Measurements from ENCODE around the gene SDHAF1.
"Not testable (repeated sequence)": the region's sequence is repeated elsewhere in the genome, so short reads cannot be mapped to it uniquely, and the experiment has no call there.

The SDHAF1 gene

GRCh38 chr19:35973487-35973886, 21.5 kb upstream of the SDHAF1 start:
- TF ChIP-seq SUZ12 (IDR thresholded peaks at IDR 0.05): no peak
- no peak for DNase-seq (ENCODE audit: extremely low spot score)
- ChIA-PET POLR2A (no interaction called here), CTCF (no interaction called here)

- POLR2A ChIA-PET: interaction anchor here (0.8 to 1.0 kb wide), 2 partner anchors 29 to 328 kb away, joined by 3 read pairs; partner anchors contain the start of gene COX6B1
- CTCF ChIA-PET: no interaction called here
- no peak for TF ChIP-seq ARNT (IDR thresholded peaks at IDR 0.05)
- TF ChIP-seq L3MBTL2 (conservative IDR thresholded peaks at IDR 0.05): no peak
- no peak for TF ChIP-seq NFRKB (IDR thresholded peaks at IDR 0.05)
- no peak for TF ChIP-seq SUZ12 (IDR thresholded peaks at IDR 0.05)
- TF ChIP-seq CTBP1 (IDR thresholded peaks at IDR 0.05; ENCODE audit: borderline replicate concordance): no peak
- TF ChIP-seq HDGF (IDR thresholded peaks at IDR 0.05; ENCODE audit: borderline replicate concordance): no peak
- no peak for TF ChIP-seq ZNF384 (IDR thresholded peaks at IDR 0.05)
- TF ChIP-seq TARDBP (IDR thresholded peaks at IDR 0.05): no peak
- TF ChIP-seq, protein P1, sequence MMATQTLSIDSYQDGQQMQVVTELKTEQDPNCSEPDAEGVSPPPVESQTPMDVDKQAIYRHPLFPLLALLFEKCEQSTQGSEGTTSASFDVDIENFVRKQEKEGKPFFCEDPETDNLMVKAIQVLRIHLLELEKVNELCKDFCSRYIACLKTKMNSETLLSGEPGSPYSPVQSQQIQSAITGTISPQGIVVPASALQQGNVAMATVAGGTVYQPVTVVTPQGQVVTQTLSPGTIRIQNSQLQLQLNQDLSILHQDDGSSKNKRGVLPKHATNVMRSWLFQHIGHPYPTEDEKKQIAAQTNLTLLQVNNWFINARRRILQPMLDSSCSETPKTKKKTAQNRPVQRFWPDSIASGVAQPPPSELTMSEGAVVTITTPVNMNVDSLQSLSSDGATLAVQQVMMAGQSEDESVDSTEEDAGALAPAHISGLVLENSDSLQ (IDR thresholded peaks at IDR 0.05): no peak
- TF ChIP-seq FOXM1 (IDR thresholded peaks at IDR 0.05; ENCODE audit: borderline replicate concordance): no peak
- no peak for TF ChIP-seq FOXK2 (IDR thresholded peaks at IDR 0.05)
- TF ChIP-seq ELF4 (IDR thresholded peaks at IDR 0.05): no peak
- no peak for TF ChIP-seq BHLHE40 (IDR thresholded peaks at IDR 0.05; ENCODE audit: borderline replicate concordance)
- no peak for TF ChIP-seq SP1 (IDR thresholded peaks at IDR 0.05)
- DNase-seq (ENCODE audit: extremely low spot score): peak; percentile 46
These were observed 19.3 kb upstream of the SDHAF1 start for GRCh38 chr19:35975608-35976214.

GRCh38 chr19:35977446-35978222, 17.4 kb upstream of the SDHAF1 start:
- ChIA-PET POLR2A (no interaction called here), CTCF (interaction anchor here (0.5 to 0.7 kb wide), 3 partner anchors 9 to 142 kb away, joined by 3 read pairs; no protein-coding TSS in a partner anchor)
- DNase-seq (ENCODE audit: extremely low spot score): peak; percentile 61
- TF ChIP-seq SUZ12 (IDR thresholded peaks at IDR 0.05): no peak
- TF ChIP-seq HDGF (IDR thresholded peaks at IDR 0.05; ENCODE audit: borderline replicate concordance): no peak
- no peak for TF ChIP-seq TARDBP (IDR thresholded peaks at IDR 0.05)
- no peak for TF ChIP-seq ZNF384 (IDR thresholded peaks at IDR 0.05)
- TF ChIP-seq FOXK2 (IDR thresholded peaks at IDR 0.05): no peak
- TF ChIP-seq, protein P1 (IDR thresholded peaks at IDR 0.05): no peak
- TF ChIP-seq SP1 (IDR thresholded peaks at IDR 0.05): no peak
- no peak for TF ChIP-seq NFRKB (IDR thresholded peaks at IDR 0.05)
- TF ChIP-seq FOXM1 (IDR thresholded peaks at IDR 0.05; ENCODE audit: borderline replicate concordance): no peak
- TF ChIP-seq LEF1 (IDR thresholded peaks at IDR 0.05; ENCODE audit: borderline replicate concordance): no peak
- no peak for TF ChIP-seq ELF4 (IDR thresholded peaks at IDR 0.05)
- no peak for TF ChIP-seq ARNT (IDR thresholded peaks at IDR 0.05)
- TF ChIP-seq L3MBTL2 (conservative IDR thresholded peaks at IDR 0.05): no peak
- TF ChIP-seq CTBP1 (IDR thresholded peaks at IDR 0.05; ENCODE audit: borderline replicate concordance): no peak
- TF ChIP-seq BHLHE40 (IDR thresholded peaks at IDR 0.05; ENCODE audit: borderline replicate concordance): no peak
- no peak for TF ChIP-seq FOXA1 (IDR thresholded peaks at IDR 0.05)

DNA sequence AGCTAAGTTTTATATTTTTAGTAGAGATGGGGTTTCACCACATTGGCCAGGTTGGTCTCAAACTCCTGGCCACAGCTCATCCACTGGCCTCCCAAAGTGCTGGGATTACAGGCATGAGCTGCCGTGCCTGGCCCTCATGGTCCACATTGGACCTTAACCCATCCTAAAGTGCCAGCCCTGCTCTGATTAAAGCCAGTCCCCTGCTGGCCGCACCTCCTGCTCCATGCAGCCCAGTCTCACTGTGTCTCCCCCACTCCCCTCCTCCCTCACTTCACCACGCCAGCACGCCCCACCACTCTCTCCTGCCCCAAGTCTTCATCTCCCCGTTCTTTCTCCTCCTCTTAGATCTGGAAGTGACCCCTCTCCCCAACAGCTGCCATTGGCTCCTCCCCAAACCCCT, 16.7 kb upstream of the SDHAF1 start:
- TF ChIP-seq TARDBP (IDR thresholded peaks at IDR 0.05): no peak
- no peak for TF ChIP-seq FOXA1 (IDR thresholded peaks at IDR 0.05)
- TF ChIP-seq ARNT (IDR thresholded peaks at IDR 0.05): no peak
- no peak for DNase-seq (ENCODE audit: extremely low spot score)
- ChIA-PET POLR2A (no interaction called here), CTCF (no interaction called here)

DNA sequence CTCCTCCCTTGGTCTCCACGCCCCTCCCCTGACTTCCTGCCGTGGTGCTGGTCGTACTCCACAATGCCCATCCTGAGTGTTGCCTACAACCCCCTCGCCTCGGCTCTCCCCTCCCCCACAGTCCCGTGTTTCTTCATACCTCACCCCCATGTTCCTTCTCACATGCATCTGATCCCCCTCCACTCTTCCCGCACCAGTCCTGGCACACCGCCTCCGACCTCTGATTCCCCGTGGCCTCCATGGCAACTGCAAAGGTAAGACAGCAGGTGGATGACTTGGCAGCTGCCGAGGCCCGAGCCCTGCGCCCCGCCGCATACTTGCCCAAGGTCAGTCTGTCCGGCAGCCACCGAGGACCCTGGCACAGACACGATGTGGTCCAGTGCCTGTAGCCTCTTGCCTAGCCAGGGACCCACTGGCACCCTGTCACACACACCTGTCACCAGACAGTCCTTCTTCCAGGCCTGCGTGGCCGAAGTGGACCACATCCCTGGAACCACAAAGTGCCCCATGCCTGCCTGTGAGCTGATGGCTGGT, 16.1 kb upstream of the SDHAF1 start:
- CTCF ChIA-PET: no interaction called here
- TF ChIP-seq FOXM1 (IDR thresholded peaks at IDR 0.05; ENCODE audit: borderline replicate concordance) (no peak), L3MBTL2 (conservative IDR thresholded peaks at IDR 0.05) (no peak), ZNF384 (IDR thresholded peaks at IDR 0.05) (no peak), CTBP1 (IDR thresholded peaks at IDR 0.05; ENCODE audit: borderline replicate concordance) (no peak), HDGF (IDR thresholded peaks at IDR 0.05; ENCODE audit: borderline replicate concordance) (no peak), NFRKB (IDR thresholded peaks at IDR 0.05) (no peak), SUZ12 (IDR thresholded peaks at IDR 0.05) (no peak), TARDBP (IDR thresholded peaks at IDR 0.05) (no peak), BHLHE40 (IDR thresholded peaks at IDR 0.05; ENCODE audit: borderline replicate concordance) (no peak), FOXA1 (IDR thresholded peaks at IDR 0.05) (no peak)
- POLR2A ChIA-PET: no interaction called here
- DNase-seq (ENCODE audit: extremely low spot score): no peak

- DNase-seq (ENCODE audit: extremely low spot score); POLR2A ChIA-PET; CTCF ChIA-PET: not testable (repeated sequence)
These were observed 14.0 kb upstream of the SDHAF1 start for GRCh38 chr19:35980997-35981396.

GRCh38 chr19:35983177-35983576, 11.8 kb upstream of the SDHAF1 start:
- POLR2A ChIA-PET: no interaction called here
- DNase-seq (ENCODE audit: extremely low spot score): no peak
- CTCF ChIA-PET: no interaction called here
- TF ChIP-seq ZNF384 (IDR thresholded peaks at IDR 0.05): no peak
- no peak for TF ChIP-seq FOXM1 (IDR thresholded peaks at IDR 0.05; ENCODE audit: borderline replicate concordance)
- TF ChIP-seq SUZ12 (IDR thresholded peaks at IDR 0.05): no peak
- no peak for TF ChIP-seq SP1 (IDR thresholded peaks at IDR 0.05)
- no peak for TF ChIP-seq L3MBTL2 (conservative IDR thresholded peaks at IDR 0.05)
- no peak for TF ChIP-seq FOXA1 (IDR thresholded peaks at IDR 0.05)
- TF ChIP-seq ARNT (IDR thresholded peaks at IDR 0.05): no peak
- no peak for TF ChIP-seq NFRKB (IDR thresholded peaks at IDR 0.05)
- TF ChIP-seq FOXK2 (IDR thresholded peaks at IDR 0.05): no peak
- no peak for TF ChIP-seq LEF1 (IDR thresholded peaks at IDR 0.05; ENCODE audit: borderline replicate concordance)
- no peak for TF ChIP-seq HDGF (IDR thresholded peaks at IDR 0.05; ENCODE audit: borderline replicate concordance)
- no peak for TF ChIP-seq TARDBP (IDR thresholded peaks at IDR 0.05)
- TF ChIP-seq, protein P1 (IDR thresholded peaks at IDR 0.05): no peak
- TF ChIP-seq BHLHE40 (IDR thresholded peaks at IDR 0.05; ENCODE audit: borderline replicate concordance): no peak
- no peak for TF ChIP-seq CTBP1 (IDR thresholded peaks at IDR 0.05; ENCODE audit: borderline replicate concordance)
- TF ChIP-seq ELF4 (IDR thresholded peaks at IDR 0.05): no peak

Data from HEK293T (cell line).